ENCODE results near the gene JMJD4. TPM values are rescaled to one million over a fixed set of nuclear protein-coding genes. Genes with fewer than 3 reads are reported as not detected.

Gene JMJD4
- total and polyA plus RNA-seq, 2 of the 4 experiments (the other 2 are of a cell fraction): 24.6 to 28.5 TPM

- Histone ChIP-seq H3K9ac (ENCODE audit: low read depth, low read length) (no peak overlapping the region), H3K9me3 (ENCODE audit: control insufficient read depth, insufficient read depth, low read length) (no peaks in the 10 kb centered on the region), H3K9me1 (ENCODE audit: insufficient read depth, low read length) (peaks cover 12% of the 10 kb centered on the region; the same call in 1 of the 2 replicates), H3K36me3 (ENCODE audit: control insufficient read depth, insufficient read depth, low read length) (peaks cover 16% of the 10 kb centered on the region; the same call in 1 of the 2 replicates), H3K79me1 (ENCODE audit: low read depth in 1 of 2, low read length in 2 of 2) (peaks cover 15 to 44% of the 10 kb centered on the region in 2 experiments; a peak in 3 of 4 replicates), H4K20me1 (ENCODE audit: insufficient read depth, low read length) (peaks cover 18% of the 10 kb centered on the region), H2BK120ac (ENCODE audit: low read depth, low read length) (no peak overlapping the region), H2AK9ac (replicated peaks; ENCODE audit: low read depth, low read length, poor library complexity) (no peak overlapping the region), H4K8ac (ENCODE audit: low read depth in 2 of 2, low read length in 2 of 2) (no peak overlapping the region), H3K4me1 (ENCODE audit: control insufficient read depth, insufficient read depth, low read length) (peaks cover 9% of the 10 kb centered on the region), H3K27ac (ENCODE audit: insufficient read depth, low read length) (no peak overlapping the region), H3K4ac (ENCODE audit: low read depth, low read length) (no peak overlapping the region), H3K56ac (ENCODE audit: extremely low read depth, insufficient read depth, low read length) (no peak overlapping the region), H3K14ac (replicated peaks; ENCODE audit: low read depth, low read length) (no peak overlapping the region), H3K23ac (ENCODE audit: low read depth, low read length) (no peak overlapping the region), H3K4me2 (ENCODE audit: low read depth, low read length) (no peak overlapping the region), H2AK5ac (ENCODE audit: low read depth, low read length) (no peak overlapping the region), H4K91ac (ENCODE audit: insufficient read depth, low read depth, low read length) (no peak overlapping the region), H2BK20ac (ENCODE audit: low read depth, low read length) (no peak overlapping the region), H3K27me3 (ENCODE audit: control insufficient read depth, insufficient read depth, low read length) (no peaks in the 10 kb centered on the region), H2AFZ (replicated peaks; ENCODE audit: low read length, poor library complexity) (no peak overlapping the region), H3K18ac (ENCODE audit: low read depth, low read length) (no peak overlapping the region), H4K5ac (ENCODE audit: low read depth, low read length) (no peak overlapping the region), H2BK15ac (ENCODE audit: low read depth, low read length) (no peak overlapping the region), H2BK5ac (ENCODE audit: low read depth, low read length, poor library complexity, severe bottlenecking) (no peak overlapping the region), H3K4me3 (ENCODE audit: insufficient read depth, low read depth, low read length) (no peak overlapping the region)
- no peak for DNase-seq
- ATAC-seq (ENCODE audit: low read depth): no peak
- in situ Hi-C loops (cut with MboI; ENCODE audit: low sequenced_read_pairs): no loop called here
- TF ChIP-seq MXI1 (IDR thresholded peaks at IDR 0.05; ENCODE audit: borderline replicate concordance, low read depth, low read length) (no peak), CHD1 (IDR thresholded peaks at IDR 0.05; ENCODE audit: low read depth, low read length) (no peak), POLR2A (IDR thresholded peaks at IDR 0.05; ENCODE audit: low read depth, low read length) (no peak), FOS (IDR thresholded peaks at IDR 0.05; ENCODE audit: low read depth, low read length) (no peak), SMC3 (IDR thresholded peaks at IDR 0.05; ENCODE audit: low read depth, low read length) (no peak), MAZ (IDR thresholded peaks at IDR 0.05; ENCODE audit: borderline replicate concordance, low read depth, low read length) (no peak), MAFK (IDR thresholded peaks at IDR 0.05; ENCODE audit: low read depth, low read length) (no peak), USF2 (IDR thresholded peaks at IDR 0.05; ENCODE audit: low read depth, low read length) (no peak), RCOR1 (IDR thresholded peaks at IDR 0.05; ENCODE audit: insufficient replicate concordance, low read length) (no peak), BHLHE40 (IDR thresholded peaks at IDR 0.05; ENCODE audit: low read depth, low read length) (no peak), ELK1 (IDR thresholded peaks at IDR 0.05; ENCODE audit: borderline replicate concordance, low read depth, low read length) (no peak), RAD21 (IDR thresholded peaks at IDR 0.05; ENCODE audit: low read length) (no peak)
- ChIA-PET CTCF (no interaction called here), POLR2A (ENCODE audit: unreplicated experiment) (no interaction called here)
- no TSS peak for BruUV-seq (replicated peaks)
- intact Hi-C loops (cut with micrococcal nuclease): no loop called here
- 71% methylated on average over 4 of the region's 18 CpGs; no CpG with 5 or more reads in 1 of the 2 experiments for WGBS, 2 experiments (ENCODE audit: extremely low coverage in 2 of 2, insufficient read length in 1 of 2)
- dilution Hi-C loops (cut with HindIII; ENCODE audit: low sequenced_read_pairs, unreplicated experiment): no loop called here
Measured at GRCh38 chr1:227732586-227733308, 2.4 kb downstream of the JMJD4 start.
